OCI-LY7 (cell line): ENCODE results near the gene HIVEP2.

ENCODE experiments used
- CTCF ChIP-seq: fragments of 200-600 bp; sonication (generic); conservative IDR thresholded peaks from 2 replicates; pipeline ENCODE4 v1.5.1; 2014; ENCODE audit warnings: mild to moderate bottlenecking, antibody characterized with exemption, low read length, moderate library complexity, mixed read lengths
- EZH2phosphoT487 ChIP-seq: fragments of 200-600 bp; sonication (generic); IDR thresholded peaks from 2 replicates; pipeline ENCODE4 v1.6.1; 2018; ENCODE audit warnings: low read depth, borderline replicate concordance, mild to moderate bottlenecking, mixed run types, antibody characterized with exemption, low read length, moderate library complexity, mixed read lengths

DNA sequence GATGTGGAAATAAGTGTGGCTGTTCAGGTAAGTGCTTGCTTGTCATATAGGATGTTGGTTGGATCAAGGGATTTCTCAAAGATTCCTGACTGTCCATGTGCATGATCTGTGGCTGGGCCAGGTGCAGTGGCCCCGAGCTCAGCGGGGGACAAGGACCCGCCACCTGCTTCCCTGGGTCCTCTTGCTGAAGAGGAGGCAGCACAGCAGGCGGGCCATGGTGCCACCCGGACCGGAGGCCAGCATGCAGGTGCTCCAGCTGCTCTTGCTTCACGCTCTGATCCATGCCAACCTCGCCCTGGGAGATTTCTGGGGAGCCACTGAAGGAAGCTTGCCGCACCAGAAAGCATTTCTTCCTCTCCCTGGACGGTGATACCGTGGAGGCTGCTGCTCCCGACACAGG is 173.8 kb downstream of the HIVEP2 start:
- TF ChIP-seq CTCF (no peak), EZH2phosphoT487 (no peak)
